Tibial artery (tissue), 4 donors: ENCODE measurements around the gene AMFR.
A peak's percentile ranks its signal among the peaks of the same experiment; 100 is the strongest.

Experiments
- DNase-seq, 2 donors: peaks; one replicate each; pipeline ENCODE4 v3.0.0-alpha.2; 2019
- H3K27ac ChIP-seq, 2 donors: fragments of 200-600 bp; sonication (generic) in 1 of 2; 1 replicate in 1 of 2; 2 replicates in 1 of 2; pipeline ENCODE4 v1.5.1; 2018 to 2019; ENCODE audit warnings: mild to moderate bottlenecking in 1 of 2
- H3K27me3 ChIP-seq, 2 donors: fragments of 200-600 bp; sonication (generic) in 1 of 2; one replicate each; pipeline versions ENCODE4 v1.5.1 to v1.6.0; 2016 to 2019
- H3K36me3 ChIP-seq, 3 donors: fragments of 200-600 bp; sonication (generic) in 2 of 3; one replicate each; pipeline ENCODE4 v1.5.1; 2016 to 2019; ENCODE audit warnings: mild to moderate bottlenecking in 2 of 3
- H3K4me1 ChIP-seq, 4 donors: fragments of 200-600 bp; sonication (generic) in 2 of 4; 1 replicate in 3 of 4; 2 replicates in 1 of 4; pipeline ENCODE4 v1.5.1; 2016 to 2019
- H3K4me3 ChIP-seq, 2 donors: fragments of 200-600 bp; sonication (generic) in 1 of 2; 1 replicate in 1 of 2; 2 replicates in 1 of 2; pipeline ENCODE4 v1.5.1; 2018 to 2019; ENCODE audit warnings: mild to moderate bottlenecking in 2 of 2
- H3K9me3 ChIP-seq, 3 donors: fragments of 200-600 bp; sonication (generic) in 1 of 3; one replicate each; pipeline ENCODE4 v1.5.1; 2016 to 2019
- intact Hi-C: fragments of 100-400 bp; cut with DNase I; formaldehyde crosslinking; loops from one replicate; pipeline ENCODE4 v1.15.0; 2023; ENCODE audit warnings: low total_unique reads
- TF ChIP-seq, protein P1 (sequence below), 2 experiments: fragments of 200-600 bp in 1 of 2; fragments of 450-650 bp in 1 of 2; IDR thresholded peaks; one replicate each; pipeline ENCODE4 v1.5.1; 2017 to 2019; ENCODE audit warnings: antibody characterized with exemption in 2 of 2, mild to moderate bottlenecking in 1 of 2, moderate library complexity in 1 of 2

Gene AMFR

DNA sequence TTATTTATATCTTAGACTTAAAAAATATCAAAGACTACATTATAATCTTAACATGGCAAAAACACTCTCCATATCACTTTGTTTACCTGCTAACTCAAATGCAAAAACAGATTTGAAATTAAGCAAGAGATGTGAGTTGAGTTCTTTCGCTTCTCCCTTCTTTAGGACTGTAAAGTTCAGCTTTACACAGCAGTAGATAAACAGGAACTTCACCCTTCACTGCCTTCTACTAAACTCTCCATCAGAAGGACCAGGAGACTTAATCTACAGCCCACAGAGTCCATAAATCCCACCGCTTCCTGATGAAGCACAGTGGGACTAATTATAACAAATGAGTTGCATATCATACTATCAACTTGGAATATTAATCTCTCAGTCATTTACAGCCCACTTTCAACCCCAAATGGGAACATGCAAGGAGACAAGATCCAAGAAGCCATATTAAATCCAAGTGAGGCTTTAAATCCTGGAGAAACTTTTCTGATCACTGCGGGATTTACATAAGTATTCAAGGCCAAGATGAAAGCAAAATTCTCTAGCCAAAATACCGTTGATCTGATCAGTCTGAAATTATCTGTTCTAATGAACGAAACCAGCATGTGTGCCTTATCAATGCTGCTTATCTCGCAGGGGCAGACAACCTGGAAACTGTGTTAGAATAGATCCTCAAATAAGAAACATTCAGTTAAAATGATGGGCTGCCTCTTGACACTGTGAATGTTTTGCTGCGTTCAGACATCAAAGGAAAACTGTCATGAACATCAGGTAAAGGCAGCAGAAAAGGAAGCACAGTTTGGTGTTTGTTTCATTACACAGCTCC lies 1.6 kb downstream of the AMFR start:
- no peaks in the 10 kb centered on the region for H3K9me3 ChIP-seq
- intact Hi-C loops = no loop called here
- H3K36me3 ChIP-seq = no peaks in the 10 kb centered on the region
- peak overlapping the region; percentile 79 to 99 for H3K4me3 ChIP-seq
- H3K27me3 ChIP-seq = no peaks in the 10 kb centered on the region
- peaks cover 0 to 54% (median 30%) of the 10 kb centered on the region in 4 donors for H3K4me1 ChIP-seq
- TF ChIP-seq, protein P1, sequence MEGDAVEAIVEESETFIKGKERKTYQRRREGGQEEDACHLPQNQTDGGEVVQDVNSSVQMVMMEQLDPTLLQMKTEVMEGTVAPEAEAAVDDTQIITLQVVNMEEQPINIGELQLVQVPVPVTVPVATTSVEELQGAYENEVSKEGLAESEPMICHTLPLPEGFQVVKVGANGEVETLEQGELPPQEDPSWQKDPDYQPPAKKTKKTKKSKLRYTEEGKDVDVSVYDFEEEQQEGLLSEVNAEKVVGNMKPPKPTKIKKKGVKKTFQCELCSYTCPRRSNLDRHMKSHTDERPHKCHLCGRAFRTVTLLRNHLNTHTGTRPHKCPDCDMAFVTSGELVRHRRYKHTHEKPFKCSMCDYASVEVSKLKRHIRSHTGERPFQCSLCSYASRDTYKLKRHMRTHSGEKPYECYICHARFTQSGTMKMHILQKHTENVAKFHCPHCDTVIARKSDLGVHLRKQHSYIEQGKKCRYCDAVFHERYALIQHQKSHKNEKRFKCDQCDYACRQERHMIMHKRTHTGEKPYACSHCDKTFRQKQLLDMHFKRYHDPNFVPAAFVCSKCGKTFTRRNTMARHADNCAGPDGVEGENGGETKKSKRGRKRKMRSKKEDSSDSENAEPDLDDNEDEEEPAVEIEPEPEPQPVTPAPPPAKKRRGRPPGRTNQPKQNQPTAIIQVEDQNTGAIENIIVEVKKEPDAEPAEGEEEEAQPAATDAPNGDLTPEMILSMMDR (IDR thresholded peaks at IDR 0.05) = no peak
- peak overlapping the region; percentile 90 to 91 for H3K27ac ChIP-seq
- DNase-seq = no peak

DNA sequence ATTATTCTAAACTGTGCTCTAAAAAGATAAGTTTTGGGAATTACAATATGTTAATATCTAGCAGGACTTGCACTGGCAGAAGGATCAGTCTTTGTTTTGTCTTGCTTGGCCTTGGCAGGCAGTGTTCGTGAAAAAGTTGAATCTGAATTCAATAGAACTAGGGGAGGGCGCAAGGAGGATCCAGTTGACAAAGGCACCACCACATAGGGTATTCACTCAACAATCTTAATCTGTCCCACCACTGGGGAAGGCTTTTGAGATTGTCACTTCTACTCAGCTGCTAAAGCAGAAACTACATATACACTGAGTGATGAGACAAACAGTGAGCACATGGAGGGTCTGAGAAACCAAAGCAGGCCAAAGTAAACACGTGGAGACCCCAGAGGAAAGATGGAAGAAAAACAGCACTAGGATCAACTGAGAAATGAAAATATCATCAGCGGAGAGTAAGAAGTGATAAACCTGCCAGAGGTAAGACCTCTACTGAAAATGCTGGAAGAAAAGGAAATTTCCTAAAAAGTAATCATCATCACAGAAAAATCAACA lies 2.4 kb downstream of the AMFR start:
- no peaks in the 10 kb centered on the region for H3K36me3 ChIP-seq
- peak overlapping the region in 1 of 2 donors; percentile 79 for H3K4me3 ChIP-seq
- H3K4me1 ChIP-seq = peaks cover 0 to 55% (median 30%) of the 10 kb centered on the region in 4 donors
- TF ChIP-seq, protein P1 (IDR thresholded peaks at IDR 0.05) = no peak
- DNase-seq = no peak
- H3K27ac ChIP-seq = no peak overlapping the region
- intact Hi-C loops = no loop called here
- no peaks in the 10 kb centered on the region for H3K27me3 ChIP-seq
- H3K9me3 ChIP-seq = no peaks in the 10 kb centered on the region

DNA sequence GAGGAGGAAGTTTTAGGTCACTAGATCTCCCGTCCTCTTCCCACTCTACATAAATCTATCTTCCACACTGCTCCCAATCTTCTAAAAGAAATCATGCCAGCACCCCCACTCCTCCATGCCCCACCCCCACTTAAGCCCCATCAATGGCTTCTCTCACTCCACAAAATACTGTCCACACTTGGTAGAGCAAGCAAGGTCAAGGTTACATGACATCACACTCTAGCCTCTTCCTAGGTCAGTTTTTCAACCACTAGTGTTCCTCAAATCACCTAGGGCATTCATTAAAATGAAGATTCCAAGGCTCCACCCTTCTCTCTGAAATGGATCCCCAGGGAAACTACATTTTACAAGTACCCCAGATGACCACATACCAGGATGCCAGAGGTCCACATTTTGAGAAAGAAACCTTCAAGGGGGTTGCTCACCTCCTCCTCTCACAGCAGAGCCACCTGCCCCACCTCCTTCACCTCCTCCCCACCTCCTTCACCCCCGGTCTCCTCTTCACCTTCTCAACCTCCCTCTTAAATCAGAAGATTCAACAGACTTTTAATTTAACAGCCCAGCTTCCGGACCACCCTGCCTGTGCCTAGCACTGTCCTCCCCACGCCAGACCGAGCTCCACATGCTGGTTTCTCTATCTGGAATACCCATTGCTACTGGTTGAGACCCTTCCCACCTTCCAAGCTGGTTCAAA lies 3.2 kb downstream of the AMFR start:
- TF ChIP-seq, protein P1 (IDR thresholded peaks at IDR 0.05) = no peak
- H3K36me3 ChIP-seq = no peaks in the 10 kb centered on the region
- no peaks in the 10 kb centered on the region for H3K27me3 ChIP-seq
- no peak for DNase-seq
- H3K27ac ChIP-seq = no peak overlapping the region
- peaks cover 0 to 55% (median 30%) of the 10 kb centered on the region in 4 donors for H3K4me1 ChIP-seq
- no peaks in the 10 kb centered on the region for H3K9me3 ChIP-seq
- no peak overlapping the region for H3K4me3 ChIP-seq
- intact Hi-C loops = no loop called here

DNA sequence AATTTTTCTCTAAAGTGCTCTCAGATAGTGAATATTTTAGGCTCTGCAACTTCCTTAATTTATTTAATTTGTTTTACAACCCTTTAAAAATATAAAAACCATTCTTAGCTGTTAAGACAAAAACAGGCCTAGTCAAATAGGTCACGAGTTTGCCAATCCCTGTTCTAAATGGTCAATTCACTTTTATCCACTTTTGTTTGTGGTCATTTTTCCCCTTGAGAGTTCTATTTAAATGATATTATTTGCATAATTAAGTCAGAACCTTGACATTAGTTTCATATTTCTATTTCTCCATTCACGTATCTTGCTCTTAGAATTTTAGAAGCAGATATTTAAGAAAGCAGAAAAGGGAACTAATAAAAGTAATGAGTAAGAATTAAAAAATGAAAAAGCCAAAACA lies 4.0 kb downstream of the AMFR start:
- intact Hi-C loops = no loop called here
- H3K4me1 ChIP-seq = peaks cover 0 to 55% (median 30%) of the 10 kb centered on the region in 4 donors
- H3K9me3 ChIP-seq = no peaks in the 10 kb centered on the region
- no peak for DNase-seq
- no peaks in the 10 kb centered on the region for H3K36me3 ChIP-seq
- no peaks in the 10 kb centered on the region for H3K27me3 ChIP-seq
- TF ChIP-seq, protein P1 (IDR thresholded peaks at IDR 0.05) = no peak
- H3K27ac ChIP-seq = no peak overlapping the region
- no peak overlapping the region for H3K4me3 ChIP-seq

DNA sequence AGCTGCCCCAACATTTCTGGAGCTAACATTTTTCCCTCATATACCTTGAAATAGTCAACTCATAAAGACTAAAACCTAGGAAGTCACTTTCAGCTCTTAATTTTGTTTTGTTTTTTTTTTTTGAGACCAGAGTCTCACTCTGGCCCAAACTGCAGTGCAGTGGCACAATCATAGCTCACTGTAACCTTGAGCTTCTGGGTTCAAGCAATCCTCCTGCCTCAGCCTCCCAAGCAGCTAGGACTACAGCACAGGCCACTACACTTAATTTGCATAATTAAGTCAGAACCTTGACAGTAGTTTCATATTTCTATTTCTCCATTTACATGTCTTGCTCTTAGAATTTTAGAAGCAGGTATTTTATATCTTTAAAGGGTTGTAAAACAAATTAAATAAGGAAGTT lies 4.7 kb downstream of the AMFR start:
- TF ChIP-seq, protein P1 (IDR thresholded peaks at IDR 0.05) = no peak
- no peak for DNase-seq
- peaks cover 0 to 60% (median 30%) of the 10 kb centered on the region in 4 donors for H3K4me1 ChIP-seq

More for the DNA sequence above, 4.7 kb downstream of the AMFR start:
- H3K27me3 ChIP-seq = no peaks in the 10 kb centered on the region
- H3K27ac ChIP-seq = no peak overlapping the region
- no peaks in the 10 kb centered on the region for H3K36me3 ChIP-seq
- no peaks in the 10 kb centered on the region for H3K9me3 ChIP-seq
- intact Hi-C loops = no loop called here
- H3K4me3 ChIP-seq = no peak overlapping the region
